ENCODE data around the gene C3orf20.
"Not testable (repeated sequence)": the region's sequence is repeated elsewhere in the genome, so short reads cannot be mapped to it uniquely, and the experiment has no call there.

C3orf20 gene

GRCh38 chr3:14700891-14701290, 25.9 kb downstream of the C3orf20 start:
- DNase-seq (ENCODE audit: low read depth): no peak

- DNase-seq (ENCODE audit: low read depth): no peak
Measured at GRCh38 chr3:14701676-14702075, 26.7 kb downstream of the C3orf20 start.

- no peak for DNase-seq (ENCODE audit: low read depth)
Measured at GRCh38 chr3:14703128-14703750, 28.3 kb downstream of the C3orf20 start.

GRCh38 chr3:14703791-14704190, 28.9 kb downstream of the C3orf20 start:
- no peak for DNase-seq (ENCODE audit: low read depth)

DNA sequence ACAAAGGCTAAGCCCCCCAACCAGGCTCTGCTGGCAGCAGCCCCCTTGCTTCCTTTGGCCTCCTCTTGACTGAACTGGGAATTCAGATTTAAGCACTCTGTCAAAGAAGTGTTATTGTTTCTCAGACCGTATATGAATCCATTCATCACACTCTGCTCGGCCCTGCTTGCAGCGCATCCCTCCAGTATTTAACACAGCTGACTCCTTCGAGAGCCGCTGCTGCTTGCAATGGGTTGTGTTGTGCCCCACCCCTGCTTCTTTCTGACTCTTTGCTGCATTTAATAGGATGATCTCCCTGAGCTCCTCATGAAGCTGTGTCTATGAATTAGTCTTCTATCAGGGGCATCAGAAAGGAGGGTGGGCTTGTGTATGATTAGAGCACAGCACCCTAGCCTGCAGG, 31.2 kb downstream of the C3orf20 start:
- DNase-seq (ENCODE audit: low read depth): no peak

DNA sequence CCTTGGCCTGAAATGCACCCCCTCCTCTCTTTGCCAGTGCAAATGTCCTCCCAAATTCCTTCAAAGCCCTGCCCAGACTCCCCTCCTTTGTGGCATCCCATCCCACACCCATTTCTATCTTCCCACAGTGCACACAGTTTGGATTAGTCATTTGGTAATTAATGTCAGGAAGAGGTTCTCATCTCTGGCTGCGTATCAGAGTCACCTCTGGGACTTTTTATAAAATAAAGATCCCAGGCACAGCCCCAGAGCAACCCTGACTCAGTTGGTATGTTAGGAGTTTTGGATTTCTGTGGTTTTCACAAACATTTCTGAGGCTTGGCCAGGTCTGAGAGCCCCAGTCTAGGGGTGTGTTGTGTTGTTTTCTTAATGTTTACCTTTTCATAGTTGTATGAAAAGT, 41.6 kb downstream of the C3orf20 start:
- no peak for DNase-seq (ENCODE audit: low read depth)

DNA sequence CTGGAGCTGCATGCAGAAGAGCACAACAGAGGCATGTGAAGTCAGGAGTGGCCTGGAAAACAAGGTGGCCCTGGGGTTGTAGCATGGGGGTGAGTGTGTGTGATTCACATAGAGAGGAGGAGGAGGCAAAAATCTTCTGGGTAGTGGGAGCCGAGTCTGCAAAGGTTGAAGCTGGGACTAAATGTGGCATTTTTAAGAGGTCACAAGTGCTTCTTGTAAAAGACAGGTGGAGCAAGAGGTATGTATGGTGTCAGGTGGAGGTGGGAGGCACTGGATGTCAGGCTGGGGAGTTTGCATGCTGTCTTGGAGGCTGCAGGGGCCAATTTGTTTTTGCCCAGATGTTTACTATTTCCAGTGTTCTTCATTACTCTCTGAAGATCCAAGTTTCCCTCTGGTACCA, 42.4 kb downstream of the C3orf20 start:
- no peak for DNase-seq (ENCODE audit: low read depth)

DNA sequence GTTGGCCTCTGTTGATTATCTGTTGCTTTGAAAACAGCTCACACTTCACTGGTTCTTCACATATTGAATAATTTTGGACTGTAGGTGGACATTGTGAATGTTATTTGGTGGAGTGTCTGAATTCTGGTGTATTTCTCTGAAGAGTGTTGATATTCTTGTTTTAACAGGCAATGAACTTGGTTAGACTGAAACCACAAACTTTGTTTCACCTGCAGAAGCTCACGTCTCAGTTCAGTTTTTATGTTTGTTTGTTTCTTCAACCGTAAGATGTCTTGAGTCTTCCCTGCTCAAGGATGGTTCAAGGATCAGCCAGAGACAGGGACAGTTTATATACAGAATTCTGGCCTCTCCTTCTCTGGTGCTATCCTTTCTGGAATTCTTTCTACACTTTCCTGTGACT, 43.6 kb downstream of the C3orf20 start:
- no peak for DNase-seq (ENCODE audit: low read depth)

GRCh38 chr3:14719006-14719405, 44.1 kb downstream of the C3orf20 start:
- no peak for DNase-seq (ENCODE audit: low read depth)

- no peak for DNase-seq (ENCODE audit: low read depth)
Measured at GRCh38 chr3:14721126-14721864, 46.4 kb downstream of the C3orf20 start.

- peak; percentile 23 for DNase-seq (ENCODE audit: low read depth)
Measured at GRCh38 chr3:14725013-14725412, 50.1 kb downstream of the C3orf20 start.

- DNase-seq (ENCODE audit: low read depth): no peak
Measured at GRCh38 chr3:14725564-14726440, 50.9 kb downstream of the C3orf20 start.

DNA sequence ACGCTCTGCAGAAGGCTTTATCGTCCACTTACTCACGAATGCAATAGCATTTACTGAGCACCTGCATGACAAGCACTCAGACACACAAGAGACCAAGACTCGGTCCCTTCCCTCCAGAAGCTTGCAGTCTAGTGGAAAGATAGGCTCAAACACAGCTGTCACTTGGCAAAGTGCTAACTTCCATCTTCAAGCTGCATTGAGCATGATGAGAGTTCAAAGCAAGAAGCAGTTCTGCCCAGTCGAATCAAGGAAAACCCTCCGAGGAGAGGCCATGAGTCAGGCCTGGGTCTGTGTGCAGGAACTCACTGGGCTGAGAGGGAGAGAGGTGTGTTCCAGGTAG, 51.5 kb downstream of the C3orf20 start:
- DNase-seq (ENCODE audit: low read depth): no peak

DNA sequence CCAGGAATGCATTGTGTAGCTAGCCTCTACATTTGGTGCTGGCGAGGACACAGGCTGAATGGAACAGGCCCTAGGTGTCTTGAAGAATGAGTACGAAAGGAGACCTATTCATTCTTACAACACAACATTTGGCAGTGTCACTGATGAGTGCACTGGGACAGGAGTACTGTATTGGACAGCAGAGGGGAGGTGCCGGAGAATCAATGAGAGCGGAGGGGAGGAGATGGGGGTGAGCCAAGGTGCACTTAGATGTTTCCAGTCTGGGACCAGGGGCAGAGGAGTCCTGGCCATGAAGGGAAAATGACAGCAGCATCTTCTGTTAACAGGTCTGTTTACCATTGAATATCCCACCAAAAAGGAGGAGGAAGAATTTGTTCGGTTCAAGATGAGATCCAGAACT, 53.2 kb downstream of the C3orf20 start:
- DNase-seq (ENCODE audit: low read depth): no peak

- no peak for DNase-seq (ENCODE audit: low read depth)
Measured at GRCh38 chr3:14730703-14731382, 55.9 kb downstream of the C3orf20 start.

GRCh38 chr3:14740983-14741382, 66.0 kb downstream of the C3orf20 start:
- DNase-seq (ENCODE audit: low read depth): no peak

DNA sequence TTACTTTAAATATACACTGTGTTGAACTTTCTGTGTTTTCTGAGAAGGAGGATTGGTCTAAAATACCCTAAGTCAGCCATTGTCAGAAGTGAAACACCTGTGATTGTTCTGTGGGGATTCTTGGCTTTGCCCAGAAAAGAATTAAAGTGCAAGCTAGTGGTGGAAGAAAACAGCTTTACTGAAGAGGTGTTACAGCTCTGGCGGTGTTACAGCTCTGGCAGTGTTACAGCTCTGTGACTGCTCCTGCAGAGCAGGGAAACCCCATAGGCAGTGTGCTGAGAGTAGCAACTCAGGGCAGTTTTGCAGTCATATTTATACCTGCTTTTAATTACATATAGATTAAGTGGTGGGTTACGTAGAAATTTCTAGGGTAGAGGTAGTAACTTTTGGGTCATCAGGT, 66.6 kb downstream of the C3orf20 start:
- no peak for DNase-seq (ENCODE audit: low read depth)

DNA sequence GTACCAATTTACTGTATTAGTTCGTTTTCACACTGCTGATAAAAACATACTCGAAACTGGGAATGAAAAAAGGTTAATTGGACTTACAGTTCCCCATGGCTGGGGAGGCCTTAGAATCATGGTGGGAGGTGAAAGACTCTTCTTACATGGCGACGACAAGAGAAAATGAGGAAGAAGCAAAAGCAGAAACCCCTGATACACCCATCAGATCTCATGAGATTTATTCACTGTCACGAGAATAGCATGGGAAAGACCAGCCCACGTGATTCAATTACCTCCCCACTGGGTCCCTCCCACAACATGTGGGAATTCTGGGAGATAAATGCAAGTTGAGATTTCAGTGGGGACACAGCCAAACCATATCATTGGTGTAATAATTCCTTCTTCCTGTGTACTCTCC, 69.6 kb downstream of the C3orf20 start:
- DNase-seq (ENCODE audit: low read depth): no peak

DNA sequence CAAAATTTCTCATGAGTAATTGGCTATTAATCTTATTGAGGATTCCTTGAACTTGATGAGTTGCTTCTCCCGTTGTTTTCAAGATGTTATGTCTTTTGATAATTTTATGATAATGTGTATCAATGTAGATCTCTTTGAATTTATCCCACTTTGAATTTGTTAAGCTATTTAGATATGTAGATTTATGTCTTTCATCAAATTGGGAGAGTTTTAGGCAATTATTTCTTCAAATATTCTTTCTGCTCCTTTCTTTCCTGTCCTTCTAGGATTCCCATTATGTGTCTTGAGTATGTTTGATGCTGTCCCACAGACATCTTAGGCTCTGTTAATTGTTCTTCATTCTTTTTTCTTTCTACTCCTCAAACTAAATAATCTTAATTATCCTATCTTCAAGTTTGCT, 75.7 kb downstream of the C3orf20 start:
- no peak for DNase-seq (ENCODE audit: low read depth)

DNA sequence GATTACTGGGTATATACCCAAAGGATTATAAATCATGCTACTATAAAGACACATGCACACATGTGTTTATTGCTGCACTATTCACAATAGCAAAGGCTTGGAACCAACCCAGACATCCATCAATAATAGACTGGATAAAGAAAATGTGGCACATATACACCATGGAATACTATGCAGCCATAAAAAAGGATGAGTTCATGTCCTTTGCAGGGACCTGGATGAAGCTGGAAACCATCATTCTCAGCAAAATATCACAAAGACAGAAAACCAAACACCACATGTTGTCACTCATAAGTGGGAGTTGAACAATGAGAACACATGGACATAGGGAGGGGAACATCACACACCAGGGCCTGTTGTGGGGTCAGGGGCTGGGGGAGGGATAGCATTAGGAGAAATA, 78.0 kb downstream of the C3orf20 start:
- DNase-seq (ENCODE audit: low read depth): not testable (repeated sequence)

DNA sequence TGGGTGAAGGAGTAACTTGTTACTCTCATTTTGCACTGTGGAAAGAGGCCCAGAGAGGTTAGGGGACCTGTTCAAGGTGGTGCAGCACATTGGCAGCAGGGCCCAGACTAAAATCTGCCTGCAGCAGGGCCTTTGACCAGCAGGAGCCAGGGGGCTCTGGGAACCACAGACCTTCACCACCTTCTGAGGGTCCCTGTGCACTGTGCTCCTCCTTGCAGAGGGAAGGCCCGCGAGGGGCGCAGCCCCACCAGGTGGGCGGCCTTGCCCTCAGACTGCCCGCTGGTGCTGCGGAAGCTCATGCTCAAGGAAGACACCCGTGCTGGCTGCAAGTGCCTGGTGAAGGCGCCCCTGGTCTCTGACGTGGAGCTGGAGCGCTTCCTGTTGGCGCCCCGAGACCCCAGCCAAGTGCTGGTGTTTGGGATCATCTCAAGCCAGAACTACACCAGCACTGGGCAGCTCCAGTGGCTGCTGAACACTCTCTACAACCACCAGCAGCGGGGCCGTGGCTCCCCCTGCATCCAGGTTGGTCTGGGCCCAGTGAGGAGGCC, 82.3 kb downstream of the C3orf20 start:
- DNase-seq (ENCODE audit: low read depth): no peak

- DNase-seq (ENCODE audit: low read depth): no peak
Measured at GRCh38 chr3:14758297-14758696, 83.4 kb downstream of the C3orf20 start.

All from non-pigmented ciliary epithelial cell (primary cell).